Raji (cell line): ENCODE measurements around the gene DET1.

Experiments used
- POLR2A ChIP-seq: IDR thresholded peaks from 2 replicates; pipeline ENCODE4 v1.6.1; 2011; ENCODE audit warnings: low read depth, low read length, control low read depth; ENCODE audit not compliant: insufficient read depth

Gene DET1

GRCh38 chr15:88541709-88542341, 4.7 kb downstream of the DET1 start:
- no peak for TF ChIP-seq POLR2A

- no peak for TF ChIP-seq POLR2A
Observed at GRCh38 chr15:88539441-88539840, 7.0 kb downstream of the DET1 start.

- TF ChIP-seq POLR2A, result no peak
Observed at GRCh38 chr15:88538972-88539371, 7.5 kb downstream of the DET1 start.

- TF ChIP-seq POLR2A, result no peak
Observed at GRCh38 chr15:88537591-88538317, 8.7 kb downstream of the DET1 start.

- TF ChIP-seq POLR2A, result no peak
Observed at GRCh38 chr15:88535607-88536313, 10.7 kb downstream of the DET1 start.

- TF ChIP-seq POLR2A, result no peak
Observed at GRCh38 chr15:88535100-88535499, 11.4 kb downstream of the DET1 start.

- no peak for TF ChIP-seq POLR2A
Observed at GRCh38 chr15:88533376-88533775, 13.1 kb downstream of the DET1 start.

- TF ChIP-seq POLR2A, result no peak
Observed at GRCh38 chr15:88529021-88529630, 17.4 kb downstream of the DET1 start.

- TF ChIP-seq POLR2A, result no peak
Observed at GRCh38 chr15:88526247-88526879, 20.1 kb downstream of the DET1 start.

- TF ChIP-seq POLR2A, result no peak
Observed at GRCh38 chr15:88525418-88525817, 21.1 kb downstream of the DET1 start.

GRCh38 chr15:88518903-88519302, 27.6 kb downstream of the DET1 start:
- TF ChIP-seq POLR2A, result no peak

GRCh38 chr15:88513195-88513594, 33.3 kb downstream of the DET1 start:
- TF ChIP-seq POLR2A, result no peak

GRCh38 chr15:88512601-88513000, 33.9 kb downstream of the DET1 start:
- TF ChIP-seq POLR2A, result no peak

GRCh38 chr15:88512078-88512477, 34.4 kb downstream of the DET1 start:
- no peak for TF ChIP-seq POLR2A

GRCh38 chr15:88511161-88511560, 35.3 kb downstream of the DET1 start:
- no peak for TF ChIP-seq POLR2A
